HepG2 (cell line): ENCODE measurements around the gene LTC4S. TPM values are rescaled to one million over a fixed set of nuclear protein-coding genes. Genes with fewer than 3 reads are reported as not detected.

Experiments used
- CHD2 ChIP-seq: IDR thresholded peaks from 2 replicates; pipeline ENCODE4 v1.6.1; 2011; ENCODE audit warnings: low read depth, low read length, improper control_type of control experiment
- CREB1 ChIP-seq, 2 experiments: fragments of 450-650 bp in 1 of 2; IDR thresholded peaks; 2 replicates each; pipeline ENCODE4 v1.6.1; 2016 to 2017; ENCODE audit warnings: control low read depth in 1 of 2, mild to moderate bottlenecking in 1 of 2, missing compliant biosample characterization in 1 of 2, missing genetic modification characterization in 1 of 2
- E2F2 ChIP-seq: sonication (generic); formaldehyde crosslinking; IDR thresholded peaks from 2 replicates; pipeline ENCODE4 v1.4.0; 2020; ENCODE audit warnings: missing genetic modification reagents, borderline replicate concordance
- ETV5 ChIP-seq: IDR thresholded peaks from 2 replicates; pipeline ENCODE4 v1.6.1; 2018; ENCODE audit warnings: missing biosample characterization, missing genetic modification reagents, inconsistent platforms, borderline replicate concordance
- FOSL2 ChIP-seq: sonication (generic); formaldehyde crosslinking; IDR thresholded peaks from 2 replicates; pipeline ENCODE4 v1.4.0; 2020; ENCODE audit warnings: missing genetic modification reagents
- FOXA3 ChIP-seq: IDR thresholded peaks from 2 replicates; pipeline ENCODE4 v1.6.1; 2016; ENCODE audit warnings: missing genetic modification reagents, missing compliant biosample characterization
- HMGXB3 ChIP-seq: sonication (generic); formaldehyde crosslinking; IDR thresholded peaks from 2 replicates; pipeline ENCODE4 v1.4.0; 2020; ENCODE audit warnings: missing genetic modification reagents, borderline replicate concordance
- HMGXB4 ChIP-seq, 2 experiments: sonication (generic) in 1 of 2; formaldehyde crosslinking in 1 of 2; IDR thresholded peaks; 2 replicates each; pipeline versions ENCODE4 v1.4.0 to v1.6.1; 2018 to 2020; ENCODE audit warnings: missing genetic modification reagents in 2 of 2, borderline replicate concordance in 1 of 2, low read depth in 1 of 2, mild to moderate bottlenecking in 1 of 2, missing biosample characterization in 1 of 2
- KAT2B ChIP-seq: fragments of 150-350 bp; IDR thresholded peaks from 2 replicates; pipeline ENCODE4 v1.6.1; 2014; ENCODE audit warnings: low read depth, low read length, borderline replicate concordance
- LCORL ChIP-seq, 2 experiments: fragments of 450-650 bp in 1 of 2; sonication (generic) in 1 of 2; formaldehyde crosslinking in 1 of 2; IDR thresholded peaks; 2 replicates each; pipeline versions ENCODE4 v1.5.0 to v1.6.1; 2017 to 2020; ENCODE audit warnings: antibody characterized with exemption in 1 of 2, missing genetic modification reagents in 1 of 2
- MYC ChIP-seq: sonication (generic); formaldehyde crosslinking; IDR thresholded peaks from 2 replicates; pipeline ENCODE4 v1.9.0; 2021; ENCODE audit warnings: missing genetic modification reagents, borderline replicate concordance
- NCOA1 ChIP-seq: sonication (generic); formaldehyde crosslinking; IDR thresholded peaks from 2 replicates; pipeline ENCODE4 v1.9.0; 2021; ENCODE audit warnings: missing genetic modification reagents
- PAF1 ChIP-seq: IDR thresholded peaks from 2 replicates; pipeline ENCODE4 v1.6.1; 2016; ENCODE audit warnings: missing genetic modification reagents, missing compliant biosample characterization
- POLR2AphosphoS2 ChIP-seq: IDR thresholded peaks from 2 replicates; pipeline ENCODE4 v1.6.1; 2011; ENCODE audit warnings: low read depth, low read length, improper control_type of control experiment
- RXRB ChIP-seq: IDR thresholded peaks from 2 replicates; pipeline ENCODE4 v1.6.1; 2016; ENCODE audit warnings: borderline replicate concordance, missing genetic modification reagents, missing compliant biosample characterization
- THAP8 ChIP-seq: sonication (generic); formaldehyde crosslinking; IDR thresholded peaks from 2 replicates; pipeline ENCODE4 v1.5.1; 2020; ENCODE audit warnings: missing genetic modification reagents, mild to moderate bottlenecking, borderline replicate concordance
- ZNF414 ChIP-seq: sonication (generic); formaldehyde crosslinking; IDR thresholded peaks from 2 replicates; pipeline ENCODE4 v1.5.0; 2020; ENCODE audit warnings: missing genetic modification reagents
- ZNF607 ChIP-seq: sonication (generic); formaldehyde crosslinking; IDR thresholded peaks from 2 replicates; pipeline ENCODE4 v1.5.1; 2020; ENCODE audit warnings: missing genetic modification reagents, mild to moderate bottlenecking, borderline replicate concordance
- ZNF768 ChIP-seq: sonication (generic); formaldehyde crosslinking; IDR thresholded peaks from 2 replicates; pipeline ENCODE4 v1.4.0; 2020; ENCODE audit warnings: missing genetic modification reagents
- polyA plus RNA-seq, 8 experiments: library from polyadenylated mRNA; depleted of rRNA in 3 of 8; stranded (reverse) in 7 of 8; unstranded in 1 of 8; fragments of >200 nt; fragmentation: Illumina TruSeq in 4 of 8; extraction: Trizol in 4 of 8; gene quantifications; 2 replicates each; pipeline versions ENCODE4 v1.2.1 to v1.2.3, GENCODE V29; 2011 to 2016; ENCODE audit warnings: low read depth in 4 of 8, missing spikeins in 1 of 8, mixed read lengths in 1 of 8; ENCODE audit not compliant: insufficient read depth in 1 of 8
- total RNA-seq, 5 experiments: library from RNA; depleted of rRNA; stranded (reverse); fragments of >200 nt; fragmentation: Illumina TruSeq; extraction: Trizol; gene quantifications; 2 replicates each; pipeline ENCODE4 v1.2.3, GENCODE V29; 2016; ENCODE audit warnings: low read depth in 1 of 5

The LTC4S gene
- total and polyA plus RNA-seq, 2 of the 13 experiments (the other 11 are each of a cell fraction or from before 2014, with no cell fraction given): 0.35 TPM; not detected in 1

- TF ChIP-seq THAP8 (CRISPR knock-in tag) (0 out of 2 replicates have a peak, but pooled peaks have one; percentile 77), CHD2 (peak; percentile 46; the same call in 1 of the 2 replicates), POLR2AphosphoS2 (peak; percentile 54; the same call in 1 of the 2 replicates), NCOA1 (CRISPR knock-in tag) (no peak; the same call in 1 of the 2 replicates), CREB1 (IDR thresholded peaks at IDR 0.05) (peak; percentile 36; the same call in 1 of the 2 replicates), CREB1 (CRISPR knock-in tag; IDR thresholded peaks at IDR 0.05) (no peak), HMGXB3 (CRISPR knock-in tag) (0 out of 2 replicates have a peak, but pooled peaks have one; percentile 23), MYC (CRISPR knock-in tag) (peak; percentile 42; the same call in 1 of the 2 replicates), FOXA3 (CRISPR knock-in tag) (peak; percentile 35; the same call in 1 of the 2 replicates), ZNF768 (CRISPR knock-in tag) (no peak), PAF1 (CRISPR knock-in tag) (no peak), ZNF607 (peak; percentile 75; the same call in 1 of the 2 replicates), LCORL (IDR thresholded peaks at IDR 0.05) (no peak), LCORL (CRISPR knock-in tag; IDR thresholded peaks at IDR 0.05) (peak; percentile 55), ETV5 (no peak), RXRB (CRISPR knock-in tag) (peak; percentile 16; the same call in 1 of the 2 replicates), ZNF414 (CRISPR knock-in tag) (no peak), KAT2B (no peak), HMGXB4 (CRISPR knock-in tag; IDR thresholded peaks at IDR 0.05; ENCODE audit: borderline replicate concordance in 1 of 2, low read depth in 1 of 2) (peak in 1 of 2 experiments; percentile 17; a peak in 1 of 4 replicates), FOSL2 (CRISPR knock-in tag) (0 out of 2 replicates have a peak, but pooled peaks have one; percentile 5), E2F2 (CRISPR knock-in tag) (peak; percentile 41; the same call in 1 of the 2 replicates)
Measured at GRCh38 chr5:179821298-179822058, 27.7 kb downstream of the LTC4S start (continued).
